ENCODE data around the gene GHRH.

The GHRH gene

DNA sequence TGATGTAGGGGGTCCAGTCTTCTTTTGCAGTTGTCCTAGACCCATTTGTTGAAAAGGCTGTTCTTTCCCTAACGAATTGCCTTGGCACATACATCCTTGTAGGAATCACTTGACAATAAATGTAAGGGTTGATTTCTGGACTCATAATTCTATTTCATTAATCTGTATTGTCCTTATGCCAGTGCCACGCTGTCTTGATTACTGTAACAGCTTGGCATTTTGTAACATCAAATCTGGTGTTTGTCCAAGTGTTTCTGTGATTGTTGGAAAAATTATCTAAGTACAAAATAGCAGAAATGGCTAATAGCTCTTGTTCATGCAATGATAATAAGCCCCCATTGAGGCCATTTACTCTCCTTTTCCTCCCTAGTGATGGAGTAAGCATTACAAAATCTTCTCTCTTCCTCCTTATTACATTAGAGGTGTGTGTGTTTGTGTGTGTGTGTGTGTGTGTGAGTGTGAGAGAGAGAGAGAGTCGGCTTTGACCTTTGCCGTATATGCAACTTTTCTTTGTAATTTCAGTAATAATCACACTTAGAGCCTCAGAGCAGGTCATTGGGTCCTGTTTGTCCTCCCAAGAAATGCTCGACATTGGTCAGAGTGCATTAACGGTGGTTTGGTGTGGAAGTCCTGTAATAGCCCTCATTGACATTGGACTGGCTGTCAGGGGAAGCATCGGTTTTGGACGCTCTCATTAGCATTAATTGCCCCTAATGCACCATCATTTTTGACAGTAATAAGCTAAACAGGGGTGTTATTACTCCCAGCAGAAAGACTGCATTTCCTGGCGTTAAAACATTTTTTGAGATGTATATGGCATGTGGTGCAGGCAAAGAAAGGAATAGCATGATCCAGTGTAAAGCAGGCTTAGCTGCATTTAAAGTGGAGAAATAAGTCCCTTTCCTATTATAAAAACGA is 41.6 kb downstream of the GHRH start:
- H3K4me3 ChIP-seq (ENCODE audit: low read depth, low read length): no peak overlapping the region
- TF ChIP-seq, protein P1, sequence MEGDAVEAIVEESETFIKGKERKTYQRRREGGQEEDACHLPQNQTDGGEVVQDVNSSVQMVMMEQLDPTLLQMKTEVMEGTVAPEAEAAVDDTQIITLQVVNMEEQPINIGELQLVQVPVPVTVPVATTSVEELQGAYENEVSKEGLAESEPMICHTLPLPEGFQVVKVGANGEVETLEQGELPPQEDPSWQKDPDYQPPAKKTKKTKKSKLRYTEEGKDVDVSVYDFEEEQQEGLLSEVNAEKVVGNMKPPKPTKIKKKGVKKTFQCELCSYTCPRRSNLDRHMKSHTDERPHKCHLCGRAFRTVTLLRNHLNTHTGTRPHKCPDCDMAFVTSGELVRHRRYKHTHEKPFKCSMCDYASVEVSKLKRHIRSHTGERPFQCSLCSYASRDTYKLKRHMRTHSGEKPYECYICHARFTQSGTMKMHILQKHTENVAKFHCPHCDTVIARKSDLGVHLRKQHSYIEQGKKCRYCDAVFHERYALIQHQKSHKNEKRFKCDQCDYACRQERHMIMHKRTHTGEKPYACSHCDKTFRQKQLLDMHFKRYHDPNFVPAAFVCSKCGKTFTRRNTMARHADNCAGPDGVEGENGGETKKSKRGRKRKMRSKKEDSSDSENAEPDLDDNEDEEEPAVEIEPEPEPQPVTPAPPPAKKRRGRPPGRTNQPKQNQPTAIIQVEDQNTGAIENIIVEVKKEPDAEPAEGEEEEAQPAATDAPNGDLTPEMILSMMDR (IDR thresholded peaks at IDR 0.05; ENCODE audit: low read depth, low read length, missing control alignments): no peak
- no peak for DNase-seq (ENCODE audit: low read depth)

DNA sequence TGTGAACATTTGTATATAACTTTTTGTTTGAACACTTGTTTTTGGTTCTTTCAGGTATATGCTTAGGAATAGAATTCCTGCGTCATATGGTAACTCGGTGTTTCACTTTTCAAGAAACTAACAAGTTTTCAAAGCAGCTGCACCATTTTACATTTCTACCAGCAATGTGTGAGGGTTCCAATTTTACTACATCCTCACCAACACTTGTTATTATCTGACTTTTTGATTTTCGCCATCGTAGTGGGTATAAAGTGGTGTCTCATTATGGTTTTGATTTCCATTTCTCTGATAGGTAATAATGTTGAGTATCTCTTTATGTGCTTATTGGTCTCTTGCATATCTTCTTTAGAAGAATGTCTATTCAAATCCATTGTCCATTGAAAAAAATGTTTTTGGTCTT is 42.6 kb downstream of the GHRH start:
- no peak overlapping the region for H3K4me3 ChIP-seq (ENCODE audit: low read depth, low read length)
- TF ChIP-seq, protein P1 (IDR thresholded peaks at IDR 0.05; ENCODE audit: low read depth, low read length, missing control alignments): no peak
- DNase-seq (ENCODE audit: low read depth): no peak

DNA sequence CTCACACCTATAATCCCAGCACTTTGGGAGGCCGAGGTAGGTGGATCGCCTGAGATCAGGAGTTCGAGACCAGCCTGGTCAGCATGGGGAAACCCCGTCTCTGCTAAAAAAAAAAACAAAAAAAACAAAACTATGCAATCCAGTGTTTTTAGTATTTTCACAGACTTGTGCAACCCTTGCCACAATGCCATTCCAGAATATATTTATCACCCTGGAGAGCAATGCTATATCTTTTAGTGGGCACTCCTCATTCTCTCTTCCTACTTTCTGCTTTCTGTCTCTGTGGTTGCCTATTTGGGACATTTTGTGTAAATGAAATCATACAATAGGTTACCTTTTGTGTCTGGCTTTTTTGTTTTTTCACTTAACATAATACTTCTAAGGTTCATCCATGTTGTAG is 43.2 kb downstream of the GHRH start:
- TF ChIP-seq, protein P1 (IDR thresholded peaks at IDR 0.05; ENCODE audit: low read depth, low read length, missing control alignments): no peak
- no peak for DNase-seq (ENCODE audit: low read depth)

DNA sequence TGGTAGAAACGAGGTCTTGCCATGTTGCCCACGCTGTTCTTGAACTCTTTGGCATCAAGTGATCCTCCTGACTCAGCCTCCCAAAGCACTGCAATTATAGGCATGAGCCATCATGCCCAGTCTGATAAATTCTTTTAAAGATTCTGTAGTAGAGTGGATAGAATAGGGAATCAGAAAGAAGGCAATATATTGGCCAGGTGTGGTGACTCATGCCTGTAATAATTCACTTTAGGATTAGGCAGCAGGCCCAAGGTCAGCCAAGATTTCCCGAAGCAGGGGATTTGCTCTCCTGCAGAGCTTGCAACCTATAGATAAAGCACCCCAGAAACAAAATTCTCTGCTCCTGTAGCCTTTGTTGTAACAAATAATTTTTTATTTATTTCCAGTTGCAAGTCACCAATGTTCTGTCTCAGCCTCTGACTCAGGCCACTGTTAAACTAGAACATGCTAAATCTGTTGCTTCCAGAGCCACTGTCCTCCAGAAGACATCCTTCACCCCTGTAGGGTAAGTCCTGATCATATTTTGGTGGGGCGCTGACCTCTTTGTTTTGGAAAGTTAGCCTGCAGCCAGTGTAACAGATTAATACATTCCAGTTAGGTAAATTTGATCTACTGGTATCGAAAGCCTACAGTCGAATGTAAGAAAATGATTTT is 51.8 kb downstream of the GHRH start:
- TF ChIP-seq, protein P1 (IDR thresholded peaks at IDR 0.05; ENCODE audit: low read depth, low read length, missing control alignments): no peak
- H3K4me3 ChIP-seq (ENCODE audit: low read depth, low read length): no peak overlapping the region
- no peak for DNase-seq (ENCODE audit: low read depth)

More for the DNA sequence above, 43.2 kb downstream of the GHRH start:
- no peak overlapping the region for H3K4me3 ChIP-seq (ENCODE audit: low read depth, low read length)

DNA sequence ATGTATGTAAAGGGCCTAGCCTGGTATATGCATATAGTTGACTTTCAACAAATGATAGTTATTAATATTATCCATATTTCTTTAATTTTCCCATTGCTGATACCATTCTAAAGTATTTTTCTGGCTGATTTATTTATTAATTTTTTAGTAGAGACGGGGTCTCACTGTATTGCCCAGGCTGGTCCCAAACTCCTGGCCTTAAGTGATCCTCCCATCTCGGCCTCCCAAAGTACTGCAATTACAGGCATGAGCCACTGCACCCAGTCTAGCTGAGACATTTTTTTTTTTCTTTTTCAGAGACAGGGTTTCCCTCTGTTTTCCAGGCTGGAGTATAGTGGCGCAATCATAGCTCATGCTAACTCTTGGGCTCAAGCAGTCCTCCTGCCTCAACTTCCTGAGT is 52.4 kb downstream of the GHRH start:
- no peak for DNase-seq (ENCODE audit: low read depth)
- no peak overlapping the region for H3K4me3 ChIP-seq (ENCODE audit: low read depth, low read length)
- TF ChIP-seq, protein P1 (IDR thresholded peaks at IDR 0.05; ENCODE audit: low read depth, low read length, missing control alignments): no peak

DNA sequence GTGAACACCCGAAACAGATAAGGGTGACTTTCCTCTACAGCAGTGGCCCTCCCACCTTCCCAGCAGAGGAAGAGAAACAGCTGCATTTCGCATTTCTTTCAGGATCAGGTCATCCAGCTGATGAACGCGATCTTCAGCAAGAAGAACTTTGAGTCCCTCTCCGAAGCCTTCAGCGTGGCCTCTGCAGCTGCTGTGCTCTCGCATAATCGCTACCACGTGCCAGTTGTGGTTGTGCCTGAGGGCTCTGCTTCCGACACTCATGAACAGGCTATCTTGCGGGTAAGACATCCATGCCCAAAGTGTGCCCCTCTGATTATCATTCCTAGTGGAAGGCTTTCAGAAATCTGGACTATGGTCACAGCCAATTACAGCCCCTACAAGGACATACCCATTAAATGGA is 54.4 kb downstream of the GHRH start:
- no peak overlapping the region for H3K4me3 ChIP-seq (ENCODE audit: low read depth, low read length)
- no peak for DNase-seq (ENCODE audit: low read depth)
- TF ChIP-seq, protein P1 (IDR thresholded peaks at IDR 0.05; ENCODE audit: low read depth, low read length, missing control alignments): no peak

All from GM12864 (cell line).